A549 (cell line): ENCODE results near the gene TMBIM1. TPM values are rescaled to one million over a fixed set of nuclear protein-coding genes. Genes with fewer than 3 reads are reported as not detected.

Experiments
- ATAC-seq, 2 experiments: fragments of 200-7000 bp in 1 of 2; fragments of >200 bp in 1 of 2; cut with Nextera tagmentation in 1 of 2; cut with Tn5 transposase in 1 of 2; 3 replicates each; pipeline versions ENCODE4 v1.8.0 to v1.9.1; 2018 to 2020; ENCODE audit warnings: mild to moderate bottlenecking in 1 of 2, moderate library complexity in 1 of 2
- CTCF ChIA-PET: fragments of 300-600 bp; sonication (Branson Sonifier 250); formaldehyde crosslinking; extraction: SDS; loops from one replicate; lab custom pipeline; 2021; ENCODE audit warnings: antibody characterized with exemption, inconsistent platforms; lab: Yijun Ruan, JAX
- POLR2A ChIA-PET: fragments of 350-600 bp; formaldehyde crosslinking; extraction: SDS; loops from one replicate; lab custom pipeline; 2021; ENCODE audit warnings: antibody characterized with exemption, inconsistent platforms; lab: Yijun Ruan, JAX
- DNase-seq, 2 experiments: peaks; one replicate each; pipeline versions ENCODE4 v3.0.0 to v3.0.0-alpha.2; 2011 to 2016; ENCODE audit warnings: low read depth in 1 of 2, low spot score in 1 of 2
- FAIRE-seq: peaks from 2 replicates; lab custom pipeline; 2011; peaks lifted over from hg19 to GRCh38; lab: Jason Lieb, UNC
- H3K27ac ChIP-seq, 2 experiments: fragments of >200 bp; sonication (Bioruptor Twin); formaldehyde crosslinking; 3 replicates each; pipeline ENCODE4 v1.5.1; 2016 to 2017
- H3K4me1 ChIP-seq: fragments of >200 bp; sonication (Bioruptor Twin); formaldehyde crosslinking; 3 replicates; pipeline ENCODE4 v1.6.1; 2016
- H3K4me2 ChIP-seq: fragments of >200 bp; sonication (Bioruptor Twin); formaldehyde crosslinking; 3 replicates; pipeline ENCODE4 v1.6.1; 2016
- H3K4me3 ChIP-seq: fragments of >200 bp; sonication (Bioruptor Twin); formaldehyde crosslinking; 3 replicates; pipeline ENCODE4 v1.5.1; 2016
- H3K9me3 ChIP-seq: fragments of >200 bp; sonication (Bioruptor Twin); formaldehyde crosslinking; 3 replicates; pipeline ENCODE4 v1.6.1; 2016
- BHLHE40 ChIP-seq: IDR thresholded peaks from 2 replicates; pipeline ENCODE4 v1.6.1; 2012; ENCODE audit warnings: low read depth, low read length, inconsistent platforms
- CBX2 ChIP-seq: fragments of 200-600 bp; sonication (generic); IDR thresholded peaks from 2 replicates; pipeline ENCODE4 v1.6.1; 2016; ENCODE audit warnings: low read depth, mild to moderate bottlenecking, borderline replicate concordance
- CBX8 ChIP-seq: fragments of 200-600 bp; sonication (generic); IDR thresholded peaks from 2 replicates; pipeline ENCODE4 v1.6.1; 2016
- CEBPB ChIP-seq, 2 experiments: fragments of >200 bp in 1 of 2; sonication (Bioruptor Twin) in 1 of 2; formaldehyde crosslinking in 1 of 2; IDR thresholded peaks; 2 replicates each; pipeline ENCODE4 v1.6.1; 2012 to 2016
- CHD2 ChIP-seq: fragments of 150-350 bp; IDR thresholded peaks from 2 replicates; pipeline ENCODE4 v1.6.1; 2014; ENCODE audit warnings: low read length; ENCODE audit not compliant: partially characterized antibody
- EP300 ChIP-seq, 2 experiments: fragments of >200 bp; sonication (Bioruptor Twin); formaldehyde crosslinking; IDR thresholded peaks; 2 replicates in 1 of 2; 3 replicates in 1 of 2; pipeline ENCODE4 v1.6.1; 2016 to 2017
- FOXS1 ChIP-seq: fragments of 250-450 bp; sonication (Bioruptor Pico); IDR thresholded peaks from 2 replicates; pipeline ENCODE4 v1.5.0; 2020; ENCODE audit warnings: mild to moderate bottlenecking, moderate library complexity
- GATA3 ChIP-seq: IDR thresholded peaks from 2 replicates; pipeline ENCODE4 v1.6.1; 2012; ENCODE audit warnings: borderline replicate concordance
- HEYL ChIP-seq: fragments of 250-450 bp; sonication (Bioruptor Pico); IDR thresholded peaks from 2 replicates; pipeline ENCODE4 v1.8.0; 2021; ENCODE audit warnings: mild to moderate bottlenecking, moderate library complexity
- HOXA7 ChIP-seq: fragments of 250-450 bp; sonication (Bioruptor Pico); IDR thresholded peaks from 2 replicates; pipeline ENCODE4 v1.5.0; 2020; ENCODE audit warnings: mild to moderate bottlenecking, moderate library complexity
- HOXB13 ChIP-seq: fragments of 250-450 bp; sonication (Bioruptor Pico); IDR thresholded peaks from 2 replicates; pipeline ENCODE4 v1.5.0; 2020; ENCODE audit warnings: low read depth, mild to moderate bottlenecking, moderate library complexity
- HOXB5 ChIP-seq: fragments of 250-450 bp; sonication (Bioruptor Pico); IDR thresholded peaks from 2 replicates; pipeline ENCODE4 v1.5.0; 2020; ENCODE audit warnings: mild to moderate bottlenecking, moderate library complexity
- JUN ChIP-seq, 2 experiments: fragments of >200 bp; sonication (Bioruptor Twin); formaldehyde crosslinking; IDR thresholded peaks; 2 replicates in 1 of 2; 3 replicates in 1 of 2; pipeline ENCODE4 v1.6.1; 2016 to 2017
- JUNB ChIP-seq: fragments of >200 bp; sonication (Bioruptor Twin); formaldehyde crosslinking; IDR thresholded peaks from 2 replicates; pipeline ENCODE4 v1.6.1; 2016
- KDM1A ChIP-seq: fragments of 200-600 bp; sonication (generic); IDR thresholded peaks from 2 replicates; pipeline ENCODE4 v1.6.1; 2016; ENCODE audit warnings: low read depth, mild to moderate bottlenecking
- MAFK ChIP-seq: fragments of 450-650 bp; IDR thresholded peaks from 2 replicates; pipeline ENCODE4 v1.6.1; 2014; ENCODE audit not compliant: partially characterized antibody
- MYC ChIP-seq: IDR thresholded peaks from 2 replicates; pipeline ENCODE4 v1.6.1; 2012; ENCODE audit warnings: mild to moderate bottlenecking, inconsistent platforms, low read length, improper control_type of control experiment, borderline replicate concordance
- NR3C1 ChIP-seq: fragments of >200 bp; sonication (Bioruptor Twin); formaldehyde crosslinking; IDR thresholded peaks from 3 replicates; pipeline ENCODE4 v1.6.1; 2017
- POLR2AphosphoS2 ChIP-seq: conservative IDR thresholded peaks from 2 replicates; pipeline ENCODE4 v1.6.1; 2012; ENCODE audit warnings: low read length, improper control_type of control experiment, inconsistent platforms
- RAD21 ChIP-seq, 2 experiments: fragments of >200 bp in 1 of 2; sonication (Bioruptor Twin) in 1 of 2; formaldehyde crosslinking in 1 of 2; IDR thresholded peaks in 1 of 2; conservative IDR thresholded peaks in 1 of 2; 2 replicates in 1 of 2; 3 replicates in 1 of 2; pipeline ENCODE4 v1.6.1; 2012 to 2018; ENCODE audit warnings: inconsistent platforms in 1 of 2
- SREBF2 ChIP-seq: fragments of 450-650 bp; IDR thresholded peaks from 2 replicates; pipeline ENCODE4 v1.6.1; 2014; ENCODE audit warnings: mild to moderate bottlenecking, moderate library complexity
- TFCP2L1 ChIP-seq: fragments of 250-450 bp; sonication (Bioruptor Pico); IDR thresholded peaks from 2 replicates; pipeline ENCODE4 v1.5.0; 2021; ENCODE audit warnings: mild to moderate bottlenecking
- ZFP36 ChIP-seq: fragments of 450-650 bp; IDR thresholded peaks from 2 replicates; pipeline ENCODE4 v1.6.1; 2014; ENCODE audit warnings: borderline replicate concordance; ENCODE audit not compliant: partially characterized antibody
- ZNF302 ChIP-seq: fragments of 250-450 bp; sonication (Bioruptor Pico); IDR thresholded peaks from 2 replicates; pipeline ENCODE4 v1.9.0; 2021; ENCODE audit warnings: inconsistent platforms, mild to moderate bottlenecking, moderate library complexity
- WGBS: methylation state at CpG from one replicate; pipeline ENCODE4 v1.1.6; 2017; ENCODE audit errors: missing lambda C conversion rate; 5-methylcytosine and 5-hydroxymethylcytosine counted together
- polyA plus RNA-seq, 4 experiments: library from polyadenylated mRNA; depleted of rRNA in 3 of 4; stranded (reverse); fragments of >200 nt; fragmentation: RNase III in 1 of 4; extraction: RNeasy Plus Mini Kit Qiagen cat#74134 plus additional on column Dnase treatment in 1 of 4; gene quantifications; 2 replicates in 3 of 4; 3 replicates in 1 of 4; pipeline ENCODE4 v1.2.3, GENCODE V29; 2011 to 2017
- TF ChIP-seq, protein P1 (sequence below): fragments of 150-350 bp; IDR thresholded peaks from 2 replicates; pipeline ENCODE4 v1.6.1; 2014; ENCODE audit warnings: low read depth, mild to moderate bottlenecking, low read length
- TF ChIP-seq, protein P2 (sequence below): fragments of 250-450 bp; sonication (Bioruptor Pico); IDR thresholded peaks from 2 replicates; pipeline ENCODE4 v1.5.0; 2020; ENCODE audit warnings: low read depth, mild to moderate bottlenecking, moderate library complexity

TMBIM1 gene
- polyA plus RNA-seq, 2 of the 4 experiments (the other 2 are of a cell fraction), result 61.4 to 70.4 TPM

DNA sequence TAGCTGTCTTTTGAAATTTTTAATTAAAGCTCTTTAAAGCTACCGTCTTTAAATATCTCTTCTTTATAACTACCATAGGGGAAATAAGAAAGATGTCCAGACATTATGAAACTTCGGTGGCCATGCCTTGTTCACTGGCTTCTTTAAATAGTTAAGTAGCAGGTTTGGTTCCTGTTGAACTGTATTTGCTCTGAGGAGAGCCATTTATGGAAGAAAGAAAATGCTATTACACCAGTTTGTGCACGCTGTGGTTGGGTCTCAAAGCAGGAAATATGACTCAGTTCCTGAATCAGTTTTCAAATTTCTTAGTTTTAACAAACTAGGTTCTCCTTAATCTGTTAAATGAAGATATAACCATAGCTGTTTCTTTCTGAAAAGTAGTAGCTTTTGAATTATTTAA lies 63.1 kb downstream of the TMBIM1 start:
- Histone ChIP-seq H3K4me2 (peak overlapping the region; percentile 27; the same call in 2 of the 3 replicates), H3K9me3 (no peaks in the 10 kb centered on the region), H3K4me1 (peaks cover 29% of the 10 kb centered on the region), H3K27ac (0 out of 6 replicates have a peak overlapping the region, but pooled peaks of 1 of the 2 experiments have one; percentile 12), H3K4me3 (no peak overlapping the region)
- ChIA-PET POLR2A (interaction anchor here (0.9 kb wide), 1 partner anchor 12 kb away, joined by 3 read pairs; the partner anchor contains the start of gene ARPC2), CTCF (interaction anchor here (1.1 to 2.6 kb wide), 5 partner anchors 9 to 44 kb away, joined by 3 to 8 read pairs (median 7); partner anchors contain the start of gene GPBAR1)
- ATAC-seq (peak in 1 of 2 experiments; percentile 60; a peak in 3 of 6 replicates), DNase-seq (peak in 1 of 2 experiments; percentile 23), FAIRE-seq (no peak)
- TF ChIP-seq ZNF302 (CRISPR knock-in tag) (no peak), JUNB (no peak), HOXB13 (CRISPR knock-in tag) (no peak), JUN (IDR thresholded peaks at IDR 0.05) (no peak), POLR2AphosphoS2 (no peak), HOXB5 (CRISPR knock-in tag) (no peak), TFCP2L1 (CRISPR knock-in tag) (no peak), EP300 (IDR thresholded peaks at IDR 0.05) (no peak), KDM1A (no peak), BHLHE40 (no peak), RAD21 (conservative IDR thresholded peaks at IDR 0.05 in 1 of 2, IDR thresholded peaks at IDR 0.05 in 1 of 2) (no peak), HOXA7 (CRISPR knock-in tag) (no peak), CBX2 (no peak)
- TF ChIP-seq, protein P1, sequence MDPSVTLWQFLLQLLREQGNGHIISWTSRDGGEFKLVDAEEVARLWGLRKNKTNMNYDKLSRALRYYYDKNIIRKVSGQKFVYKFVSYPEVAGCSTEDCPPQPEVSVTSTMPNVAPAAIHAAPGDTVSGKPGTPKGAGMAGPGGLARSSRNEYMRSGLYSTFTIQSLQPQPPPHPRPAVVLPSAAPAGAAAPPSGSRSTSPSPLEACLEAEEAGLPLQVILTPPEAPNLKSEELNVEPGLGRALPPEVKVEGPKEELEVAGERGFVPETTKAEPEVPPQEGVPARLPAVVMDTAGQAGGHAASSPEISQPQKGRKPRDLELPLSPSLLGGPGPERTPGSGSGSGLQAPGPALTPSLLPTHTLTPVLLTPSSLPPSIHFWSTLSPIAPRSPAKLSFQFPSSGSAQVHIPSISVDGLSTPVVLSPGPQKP, result no peak
- 27% methylated on average over 3 of the region's 3 CpGs for WGBS

DNA sequence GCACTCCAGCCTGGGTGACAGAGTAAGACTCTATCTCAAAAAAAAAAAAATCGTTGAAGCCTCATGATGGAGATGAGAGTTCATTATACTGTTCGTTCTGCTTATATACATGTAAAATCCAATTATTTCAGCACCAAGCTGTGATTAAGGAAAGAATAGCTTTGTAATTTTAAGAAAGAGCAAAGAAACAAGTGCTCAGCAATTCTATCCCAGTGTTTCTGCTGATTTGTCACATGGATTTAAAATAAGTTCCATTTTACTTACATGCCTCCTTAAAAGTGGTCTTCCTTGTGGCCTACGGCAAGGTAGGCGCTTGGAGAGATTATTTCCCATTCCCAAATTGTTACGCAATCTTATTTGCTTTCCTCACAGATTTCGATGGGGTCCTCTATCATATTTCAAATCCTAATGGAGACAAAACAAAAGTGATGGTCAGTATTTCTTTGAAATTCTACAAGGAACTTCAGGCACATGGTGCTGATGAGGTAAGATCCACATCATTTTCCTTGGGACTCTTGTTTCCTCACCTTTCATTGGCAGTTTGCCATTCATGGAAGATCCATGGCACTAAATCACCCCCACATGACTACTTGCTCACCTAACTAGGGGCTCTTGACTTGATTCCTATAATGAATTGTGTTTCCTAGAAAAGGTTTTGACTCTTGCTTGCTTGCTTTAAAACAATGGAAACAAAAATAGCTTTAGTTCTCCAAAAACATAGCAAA lies 63.8 kb downstream of the TMBIM1 start:
- Histone ChIP-seq H3K4me1 (peaks cover 27% of the 10 kb centered on the region), H3K27ac (0 out of 6 replicates have a peak overlapping the region, but pooled peaks of 1 of the 2 experiments have one; percentile 6), H3K4me3 (no peak overlapping the region), H3K4me2 (peak overlapping the region; percentile 27), H3K9me3 (no peaks in the 10 kb centered on the region)
- ATAC-seq, result no peak
- TF ChIP-seq CEBPB (IDR thresholded peaks at IDR 0.05) (peak; percentile 54 to 90), SREBF2 (no peak), MAFK (peak; percentile 43)
- POLR2A ChIA-PET, result interaction anchor here (0.6 to 0.9 kb wide), 2 partner anchors 11 to 431 kb away, joined by 3 read pairs; partner anchors contain the start of genes ARPC2, BCS1L and ZNF142
- no peak for FAIRE-seq
- CTCF ChIA-PET, result interaction anchor here (1.8 to 2.6 kb wide), 4 partner anchors 9 to 43 kb away, joined by 5 to 8 read pairs (median 8); partner anchors contain the start of gene GPBAR1
- 89% methylated on average over 6 of the region's 6 CpGs for WGBS
- DNase-seq, result peak in 1 of 2 experiments; percentile 20

DNA sequence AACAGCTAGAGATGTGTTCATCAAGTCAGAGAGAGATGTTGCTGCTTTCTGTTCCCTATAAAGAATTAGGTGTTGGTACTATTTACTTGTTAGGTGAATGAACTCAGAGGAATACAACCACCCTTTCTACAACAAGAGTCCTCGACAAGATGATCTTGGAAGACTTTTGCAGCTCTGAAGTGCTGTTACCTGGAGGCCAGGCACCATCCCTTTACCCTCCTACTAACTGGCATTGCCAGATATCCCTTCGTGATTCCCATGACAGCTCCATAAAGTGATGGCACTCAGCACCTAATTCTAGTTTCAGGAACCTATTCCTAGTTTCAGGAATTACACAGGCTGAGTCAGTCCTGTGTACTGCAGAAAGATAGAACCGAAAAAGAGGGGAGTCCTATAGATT lies 65.4 kb downstream of the TMBIM1 start:
- TF ChIP-seq, protein P1, result no peak
- no peak for TF ChIP-seq CHD2
- TF ChIP-seq HOXB5 (CRISPR knock-in tag), result no peak
- TF ChIP-seq JUN (IDR thresholded peaks at IDR 0.05), result no peak
- TF ChIP-seq MAFK, result no peak
- no peak for TF ChIP-seq BHLHE40
- TF ChIP-seq CBX8, result no peak
- TF ChIP-seq HEYL (CRISPR knock-in tag), result no peak
- TF ChIP-seq FOXS1, result no peak
- TF ChIP-seq ZFP36, result no peak
- no peak for TF ChIP-seq NR3C1
- no peak for TF ChIP-seq GATA3
- TF ChIP-seq, protein P2, sequence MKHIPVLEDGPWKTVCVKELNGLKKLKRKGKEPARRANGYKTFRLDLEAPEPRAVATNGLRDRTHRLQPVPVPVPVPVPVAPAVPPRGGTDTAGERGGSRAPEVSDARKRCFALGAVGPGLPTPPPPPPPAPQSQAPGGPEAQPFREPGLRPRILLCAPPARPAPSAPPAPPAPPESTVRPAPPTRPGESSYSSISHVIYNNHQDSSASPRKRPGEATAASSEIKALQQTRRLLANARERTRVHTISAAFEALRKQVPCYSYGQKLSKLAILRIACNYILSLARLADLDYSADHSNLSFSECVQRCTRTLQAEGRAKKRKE, result no peak
- TF ChIP-seq SREBF2, result no peak
- no peak for TF ChIP-seq MYC
- no peak for TF ChIP-seq HOXB13 (CRISPR knock-in tag)
- H3K4me1 ChIP-seq, result peaks cover 33% of the 10 kb centered on the region
- WGBS, result 79% methylated on average over 3 of the region's 3 CpGs
- no peak overlapping the region for H3K27ac ChIP-seq
- FAIRE-seq (no peak), ATAC-seq (no peak), DNase-seq (no peak)
- POLR2A ChIA-PET, result no interaction called here
- H3K4me3 ChIP-seq, result no peak overlapping the region
- no peak overlapping the region for H3K4me2 ChIP-seq
- CTCF ChIA-PET, result interaction anchor here (0.6 kb wide), 1 partner anchor 1264 kb away, joined by 3 read pairs; no protein-coding TSS in a partner anchor
- H3K9me3 ChIP-seq, result no peaks in the 10 kb centered on the region
